ENCODE results near the gene IZUMO2. TPM values are rescaled to one million over a fixed set of nuclear protein-coding genes. Genes with fewer than 3 reads are reported as not detected.

IZUMO2 gene
- total RNA-seq, 1 experiment from 2014 or later, result not detected

GRCh38 chr19:50198431-50199258 is 35.6 kb upstream of the IZUMO2 start:
- H3K36me3 ChIP-seq (ENCODE audit: control insufficient read depth, insufficient read depth, low read length), result no peaks in the 10 kb centered on the region
- DNase-seq (ENCODE audit: low read depth, low spot score), result no peak
- ChIA-PET CTCF (no interaction called here), POLR2A (interaction anchor here (0.6 kb wide), 1 partner anchor 232 kb away, joined by 4 read pairs; no protein-coding TSS in a partner anchor)
- intact Hi-C loops (cut with micrococcal nuclease; ENCODE audit: unreplicated experiment) (no loop called here), in situ Hi-C loops (cut with HindIII; ENCODE audit: low pct_unique_long_range_greater_than_20kb, low sequenced_read_pairs) (no loop called here)
- no peaks in the 10 kb centered on the region for H3K4me1 ChIP-seq (ENCODE audit: control insufficient read depth, insufficient read depth, low read length)
- H3K9me3 ChIP-seq (ENCODE audit: control insufficient read depth, insufficient read depth, low read depth, low read length), result no peaks in the 10 kb centered on the region
- no peak for ATAC-seq
- TF ChIP-seq CTCF (IDR thresholded peaks at IDR 0.05) (no peak), TCF7L2 (IDR thresholded peaks at IDR 0.05; ENCODE audit: low read depth, low read length) (no peak), REST (IDR thresholded peaks at IDR 0.05; ENCODE audit: insufficient read depth in 1 of 2, low read depth in 2 of 2, low read length in 1 of 2) (no peak), SIN3A (IDR thresholded peaks at IDR 0.05; ENCODE audit: borderline replicate concordance, insufficient read depth, low read depth, low read length) (no peak)
- no peak overlapping the region for H3K4me3 ChIP-seq (ENCODE audit: low read depth in 2 of 2, low read length in 2 of 2)
- no peaks in the 10 kb centered on the region; the same call in 1 of the 2 replicates for H3K27me3 ChIP-seq (ENCODE audit: control insufficient read depth, insufficient read depth, low read length)
- H3K27ac ChIP-seq (ENCODE audit: low read length), result no peak overlapping the region
- BruUV-seq (replicated peaks), result no TSS peak

GRCh38 chr19:50197348-50197747 is 34.3 kb upstream of the IZUMO2 start:
- no peaks in the 10 kb centered on the region; the same call in 1 of the 2 replicates for H3K27me3 ChIP-seq (ENCODE audit: control insufficient read depth, insufficient read depth, low read length)
- ChIA-PET CTCF (no interaction called here), POLR2A (no interaction called here)
- TF ChIP-seq CTCF (IDR thresholded peaks at IDR 0.05) (no peak), REST (IDR thresholded peaks at IDR 0.05; ENCODE audit: insufficient read depth in 1 of 2, low read depth in 2 of 2, low read length in 1 of 2) (no peak), SIN3A (IDR thresholded peaks at IDR 0.05; ENCODE audit: borderline replicate concordance, insufficient read depth, low read depth, low read length) (no peak), TCF7L2 (IDR thresholded peaks at IDR 0.05; ENCODE audit: low read depth, low read length) (no peak), POLR2AphosphoS5 (IDR thresholded peaks at IDR 0.05; ENCODE audit: low read depth, low read length) (no peak)
- in situ Hi-C loops (cut with HindIII; ENCODE audit: low pct_unique_long_range_greater_than_20kb, low sequenced_read_pairs), result no loop called here
- DNase-seq (ENCODE audit: low read depth, low spot score) (no peak), ATAC-seq (no peak)
- no peak overlapping the region for H3K4me3 ChIP-seq (ENCODE audit: low read depth in 2 of 2, low read length in 2 of 2)
- intact Hi-C loops (cut with micrococcal nuclease; ENCODE audit: unreplicated experiment), result no loop called here
- no peaks in the 10 kb centered on the region for H3K36me3 ChIP-seq (ENCODE audit: control insufficient read depth, insufficient read depth, low read length)
- no peak overlapping the region for H3K27ac ChIP-seq (ENCODE audit: low read length)
- no peaks in the 10 kb centered on the region for H3K9me3 ChIP-seq (ENCODE audit: control insufficient read depth, insufficient read depth, low read depth, low read length)
- no peaks in the 10 kb centered on the region for H3K4me1 ChIP-seq (ENCODE audit: control insufficient read depth, insufficient read depth, low read length)
- BruUV-seq (replicated peaks), result no TSS peak

Data from Panc1 (cell line).